ENCODE results near the gene GIPC3.

The GIPC3 gene

GRCh38 chr19:3556978-3557460, 28.3 kb upstream of the GIPC3 start:
- TF ChIP-seq REST (IDR thresholded peaks at IDR 0.05; ENCODE audit: low read depth): peak; percentile 64; the same call in 1 of the 2 replicates
- no peak for TF ChIP-seq NFIC (IDR thresholded peaks at IDR 0.05)

GRCh38 chr19:3557461-3558248, 27.6 kb upstream of the GIPC3 start, which contains the start of gene MFSD12:
Gene MFSD12 (minus strand): TSS chr19:3557586. CDS start chr19:3557403, 183 bp downstream.
- TF ChIP-seq TAF1 (IDR thresholded peaks at IDR 0.05; ENCODE audit: low read depth) (peak; percentile 64; the same call in 1 of the 2 replicates), RAD21 (IDR thresholded peaks at IDR 0.05; ENCODE audit: low read depth) (no peak), TEAD4 (IDR thresholded peaks at IDR 0.05) (no peak), FOXM1 (IDR thresholded peaks at IDR 0.05; ENCODE audit: borderline replicate concordance, low read depth) (no peak), ZBTB7A (IDR thresholded peaks at IDR 0.05; ENCODE audit: low read depth) (peak; percentile 94), EP300 (IDR thresholded peaks at IDR 0.05; ENCODE audit: borderline replicate concordance) (no peak), CREB1 (IDR thresholded peaks at IDR 0.05; ENCODE audit: low read depth) (no peak), EGR1 (IDR thresholded peaks at IDR 0.05) (peak; percentile 27; the same call in 1 of the 2 replicates), REST (IDR thresholded peaks at IDR 0.05; ENCODE audit: low read depth) (no peak), USF1 (IDR thresholded peaks at IDR 0.05) (peak; percentile 71), TCF12 (IDR thresholded peaks at IDR 0.05; ENCODE audit: low read depth) (no peak), YY1 (IDR thresholded peaks at IDR 0.05; ENCODE audit: low read depth) (no peak), NFIC (IDR thresholded peaks at IDR 0.05) (no peak), MAX (IDR thresholded peaks at IDR 0.05) (peak; percentile 89)

- TF ChIP-seq ZBTB7A (IDR thresholded peaks at IDR 0.05; ENCODE audit: low read depth) (no peak), RAD21 (IDR thresholded peaks at IDR 0.05; ENCODE audit: low read depth) (no peak), REST (IDR thresholded peaks at IDR 0.05; ENCODE audit: low read depth) (no peak), NFIC (IDR thresholded peaks at IDR 0.05) (no peak), EGR1 (IDR thresholded peaks at IDR 0.05) (no peak), FOXM1 (IDR thresholded peaks at IDR 0.05; ENCODE audit: borderline replicate concordance, low read depth) (no peak)
Observed at GRCh38 chr19:3563709-3564524, 21.4 kb upstream of the GIPC3 start.

- TF ChIP-seq EGR1 (IDR thresholded peaks at IDR 0.05) (no peak), TAF1 (IDR thresholded peaks at IDR 0.05; ENCODE audit: low read depth) (no peak), USF1 (IDR thresholded peaks at IDR 0.05) (no peak), NFIC (IDR thresholded peaks at IDR 0.05) (no peak), TEAD4 (IDR thresholded peaks at IDR 0.05) (no peak), TCF12 (IDR thresholded peaks at IDR 0.05; ENCODE audit: low read depth) (no peak), REST (IDR thresholded peaks at IDR 0.05; ENCODE audit: low read depth) (no peak), YY1 (IDR thresholded peaks at IDR 0.05; ENCODE audit: low read depth) (no peak), ZBTB7A (IDR thresholded peaks at IDR 0.05; ENCODE audit: low read depth) (no peak), CREB1 (IDR thresholded peaks at IDR 0.05; ENCODE audit: low read depth) (no peak), EP300 (IDR thresholded peaks at IDR 0.05; ENCODE audit: borderline replicate concordance) (no peak), MAX (IDR thresholded peaks at IDR 0.05) (no peak), FOXM1 (IDR thresholded peaks at IDR 0.05; ENCODE audit: borderline replicate concordance, low read depth) (no peak), RAD21 (IDR thresholded peaks at IDR 0.05; ENCODE audit: low read depth) (no peak), CEBPB (IDR thresholded peaks at IDR 0.05) (no peak)
Observed at GRCh38 chr19:3565139-3565538, 20.1 kb upstream of the GIPC3 start.

Data from Ishikawa (cell line).